LNCaP clone FGC (cell line): ENCODE data around the gene SLC16A10.
"Not testable (repeated sequence)": the region's sequence is repeated elsewhere in the genome, so short reads cannot be mapped to it uniquely, and the experiment has no call there.

Experiments
- DNase-seq: peaks from one replicate; pipeline ENCODE4 v3.0.0-alpha.2; 2011; ENCODE audit warnings: low read depth
- H3K4me3 ChIP-seq: 2 replicates; pipeline ENCODE4 v1.5.1; 2011; ENCODE audit warnings: mild to moderate bottlenecking, low read depth, low read length, control low read depth
- TF ChIP-seq, protein P1 (sequence below): IDR thresholded peaks from 2 replicates; pipeline ENCODE4 v1.5.1; 2012; ENCODE audit warnings: mild to moderate bottlenecking; ENCODE audit not compliant: control insufficient read depth, insufficient read depth; ENCODE audit errors: extremely low read depth

SLC16A10 gene

GRCh38 chr6:111201244-111201554 is 113.9 kb downstream of the SLC16A10 start:
- H3K4me3 ChIP-seq, result no peak overlapping the region
- TF ChIP-seq, protein P1, sequence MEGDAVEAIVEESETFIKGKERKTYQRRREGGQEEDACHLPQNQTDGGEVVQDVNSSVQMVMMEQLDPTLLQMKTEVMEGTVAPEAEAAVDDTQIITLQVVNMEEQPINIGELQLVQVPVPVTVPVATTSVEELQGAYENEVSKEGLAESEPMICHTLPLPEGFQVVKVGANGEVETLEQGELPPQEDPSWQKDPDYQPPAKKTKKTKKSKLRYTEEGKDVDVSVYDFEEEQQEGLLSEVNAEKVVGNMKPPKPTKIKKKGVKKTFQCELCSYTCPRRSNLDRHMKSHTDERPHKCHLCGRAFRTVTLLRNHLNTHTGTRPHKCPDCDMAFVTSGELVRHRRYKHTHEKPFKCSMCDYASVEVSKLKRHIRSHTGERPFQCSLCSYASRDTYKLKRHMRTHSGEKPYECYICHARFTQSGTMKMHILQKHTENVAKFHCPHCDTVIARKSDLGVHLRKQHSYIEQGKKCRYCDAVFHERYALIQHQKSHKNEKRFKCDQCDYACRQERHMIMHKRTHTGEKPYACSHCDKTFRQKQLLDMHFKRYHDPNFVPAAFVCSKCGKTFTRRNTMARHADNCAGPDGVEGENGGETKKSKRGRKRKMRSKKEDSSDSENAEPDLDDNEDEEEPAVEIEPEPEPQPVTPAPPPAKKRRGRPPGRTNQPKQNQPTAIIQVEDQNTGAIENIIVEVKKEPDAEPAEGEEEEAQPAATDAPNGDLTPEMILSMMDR, result no peak
- no peak for DNase-seq

GRCh38 chr6:111201764-111202163 is 114.5 kb downstream of the SLC16A10 start:
- no peak overlapping the region for H3K4me3 ChIP-seq
- DNase-seq, result no peak

DNA sequence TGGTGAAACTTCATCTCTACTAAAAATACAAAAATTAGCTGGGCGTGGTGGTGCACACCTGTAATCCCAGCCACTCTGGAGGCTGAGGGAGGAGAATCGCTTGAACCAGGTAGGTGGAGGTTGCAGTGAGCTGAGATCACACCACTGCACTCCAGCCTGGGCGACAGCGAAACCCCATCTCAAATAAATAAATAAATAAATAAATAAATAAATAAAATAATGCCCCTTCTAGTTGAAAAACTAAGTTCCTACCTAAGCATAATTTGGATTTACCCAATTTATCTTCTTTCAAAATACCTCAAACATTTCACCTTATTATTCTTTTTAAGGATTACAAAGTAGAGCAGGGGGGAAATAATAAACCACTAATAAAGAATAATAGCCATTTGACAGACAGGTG is 116.2 kb downstream of the SLC16A10 start:
- H3K4me3 ChIP-seq, DNase-seq: not testable (repeated sequence)

More at GRCh38 chr6:111201764-111202163, 114.5 kb downstream of the SLC16A10 start:
- TF ChIP-seq, protein P1, result no peak

DNA sequence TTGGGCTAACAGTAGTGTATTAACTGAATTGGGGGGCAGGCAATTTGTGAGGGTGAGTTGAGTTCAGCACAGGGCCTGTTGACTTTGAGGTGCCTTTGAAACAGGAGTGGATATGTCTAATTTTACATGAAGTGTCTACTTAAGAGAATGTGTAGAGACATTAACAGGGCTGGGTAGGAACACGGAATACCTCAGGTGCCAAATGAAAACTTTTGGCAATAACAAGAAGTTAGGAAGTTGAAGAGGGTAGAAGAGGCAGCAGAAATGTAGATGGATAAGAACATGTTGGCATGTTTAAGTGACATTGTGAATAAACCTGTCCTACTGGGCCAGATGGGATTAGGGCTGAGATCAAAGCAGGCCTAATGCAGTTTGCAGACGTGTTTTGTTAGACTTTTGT is 117.0 kb downstream of the SLC16A10 start:
- no peak for DNase-seq
- TF ChIP-seq, protein P1, result no peak
- no peak overlapping the region for H3K4me3 ChIP-seq

DNA sequence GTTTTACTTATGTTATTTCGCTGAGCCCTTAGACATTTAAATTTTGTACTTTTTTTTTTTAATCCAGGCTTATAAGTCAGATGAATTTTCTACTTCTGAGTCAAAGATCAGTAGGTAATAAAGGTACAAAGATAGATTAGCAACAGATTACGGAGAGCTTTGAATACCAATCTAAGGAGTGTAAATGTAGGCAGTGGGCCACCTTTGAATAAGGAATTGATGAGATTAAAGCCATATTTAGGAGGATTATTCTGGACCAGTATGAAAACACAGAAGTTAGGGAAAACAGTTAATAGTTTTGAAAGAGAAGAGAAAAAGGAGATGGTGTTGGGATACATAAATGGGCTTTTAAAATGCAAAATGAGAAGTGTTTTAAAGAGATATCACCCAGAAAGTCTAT is 117.6 kb downstream of the SLC16A10 start:
- no peak overlapping the region for H3K4me3 ChIP-seq
- no peak for DNase-seq
- TF ChIP-seq, protein P1, result no peak

- H3K4me3 ChIP-seq, result no peak overlapping the region
- TF ChIP-seq, protein P1, result no peak
- DNase-seq, result no peak
Measured at GRCh38 chr6:111205502-111205901, 118.2 kb downstream of the SLC16A10 start.

- H3K4me3 ChIP-seq, result no peak overlapping the region
- DNase-seq, result no peak
- TF ChIP-seq, protein P1, result no peak
Measured at GRCh38 chr6:111207141-111207858, 120.0 kb downstream of the SLC16A10 start.

DNA sequence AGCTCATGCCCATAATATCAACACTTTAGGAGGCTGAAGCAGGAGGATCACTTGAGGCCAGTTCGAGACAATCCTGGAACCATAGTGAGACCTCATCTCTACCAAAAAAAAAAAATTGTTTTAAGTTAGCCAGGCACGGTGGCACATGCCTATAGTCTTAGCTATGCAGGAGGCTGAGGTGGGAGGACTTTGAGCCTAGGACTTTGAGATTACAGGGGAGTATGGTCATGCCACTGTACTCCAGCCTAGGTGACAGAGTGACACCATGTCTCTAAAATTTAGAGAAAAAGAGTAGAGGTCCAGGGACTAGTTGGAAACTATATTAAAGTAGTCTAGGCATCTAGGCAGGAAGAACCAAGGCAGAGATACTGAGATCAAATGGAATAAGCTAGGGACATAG is 121.6 kb downstream of the SLC16A10 start:
- TF ChIP-seq, protein P1, result no peak
- no peak overlapping the region for H3K4me3 ChIP-seq

More for the DNA sequence above, 121.6 kb downstream of the SLC16A10 start:
- no peak for DNase-seq
